NCI-H1436 treated with DMSO at 0.1 percent for 48 hours (cell line): ENCODE results near the gene SRM.
"Not testable (repeated sequence)": the region's sequence is repeated elsewhere in the genome, so short reads cannot be mapped to it uniquely, and the experiment has no call there.

Experiments used
- DNase-seq: peaks from one replicate; lab custom pipeline; 2025; lab: John Stamatoyannopoulos, UW

Gene SRM

GRCh38 chr1:11044849-11045427, 14.9 kb downstream of the SRM start:
- DNase-seq = no peak

DNA sequence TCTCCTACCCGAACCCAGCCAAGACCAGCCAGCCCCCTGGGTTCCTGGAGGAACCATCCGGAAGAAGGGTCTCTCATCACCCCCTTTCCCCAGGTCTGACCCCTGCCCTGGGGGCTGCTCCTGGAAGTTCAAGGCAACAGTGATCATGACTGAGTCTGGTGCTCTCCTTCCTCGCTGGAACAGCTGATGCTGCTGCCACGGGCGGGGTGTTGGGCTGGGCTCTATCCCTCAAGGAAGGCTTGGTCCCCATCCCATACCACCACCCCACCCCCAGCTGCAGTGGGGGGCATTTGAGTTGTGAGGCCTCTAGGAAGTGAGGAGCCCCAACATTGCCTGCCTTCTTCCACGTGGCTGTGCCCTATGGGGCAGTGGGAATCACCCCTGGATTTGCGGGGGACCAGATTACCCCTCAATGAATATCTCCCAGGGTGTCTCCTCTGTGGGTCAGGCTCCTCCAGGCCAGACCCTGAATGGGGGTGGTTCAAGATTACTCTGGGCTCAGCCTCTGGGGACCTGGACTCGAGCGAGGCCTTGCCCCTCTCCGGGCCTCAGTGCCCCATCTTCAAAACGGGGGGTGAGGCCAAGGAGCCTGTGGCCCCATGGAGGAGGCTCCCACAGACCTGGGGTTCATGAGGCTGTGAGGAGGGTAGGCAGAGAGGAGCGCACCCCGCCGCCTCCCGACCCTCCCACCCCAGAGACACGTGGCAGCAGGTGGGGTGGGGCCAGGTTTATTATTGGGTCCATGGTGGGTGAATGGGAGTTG, 15.6 kb downstream of the SRM start:
- DNase-seq = no peak

- no peak for DNase-seq
Measured at GRCh38 chr1:11042995-11043874, 16.6 kb downstream of the SRM start.

- no peak for DNase-seq
Measured at GRCh38 chr1:11042065-11042464, 17.8 kb downstream of the SRM start.

DNA sequence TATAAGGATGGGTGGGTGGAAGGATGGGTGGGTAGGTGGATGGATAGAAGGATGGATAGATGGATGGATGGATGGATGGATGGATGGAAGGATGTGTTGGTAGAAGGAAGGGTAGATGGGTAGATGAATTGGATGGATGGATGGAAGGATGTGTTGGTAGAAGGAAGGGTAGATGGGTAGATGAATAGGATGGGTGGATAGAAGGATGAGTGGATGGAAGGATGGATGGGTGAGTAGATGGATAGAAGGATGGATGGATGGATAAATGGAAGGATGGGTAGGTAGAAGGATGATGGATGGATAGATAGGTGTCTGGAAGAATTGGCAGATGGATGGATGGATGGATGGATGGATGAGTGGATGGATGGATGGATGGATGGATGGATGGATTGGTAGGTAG, 18.8 kb downstream of the SRM start:
- no peak for DNase-seq

- DNase-seq = not testable (repeated sequence)
Measured at GRCh38 chr1:11040105-11040429, 19.8 kb downstream of the SRM start.

GRCh38 chr1:11039351-11040104, 20.3 kb downstream of the SRM start:
- no peak for DNase-seq

GRCh38 chr1:11037740-11038182, 22.1 kb downstream of the SRM start:
- DNase-seq = peak; percentile 53

GRCh38 chr1:11037019-11037739, 22.6 kb downstream of the SRM start:
- not testable (repeated sequence) for DNase-seq

GRCh38 chr1:11031624-11032262, 28.1 kb downstream of the SRM start:
- no peak for DNase-seq

DNA sequence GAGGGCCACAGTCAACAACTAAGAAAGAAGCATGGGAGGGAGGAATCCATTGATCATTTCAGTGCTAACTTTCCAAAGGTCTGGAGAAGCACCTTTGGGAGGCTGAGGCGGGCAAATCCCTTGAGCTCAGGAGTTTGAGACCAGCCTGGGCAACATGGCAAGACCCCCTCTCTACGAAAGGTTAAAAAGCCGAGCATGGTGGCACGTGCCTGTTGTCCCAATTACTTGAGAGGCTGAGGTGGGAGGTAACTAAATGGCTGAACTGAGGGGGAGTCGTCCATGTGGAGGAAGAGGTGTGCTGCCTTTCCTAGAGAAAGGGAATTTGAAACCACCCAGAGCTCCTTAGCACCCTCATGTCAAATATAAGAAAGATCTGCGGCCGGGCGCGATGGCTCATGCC, 29.0 kb downstream of the SRM start:
- no peak for DNase-seq

DNA sequence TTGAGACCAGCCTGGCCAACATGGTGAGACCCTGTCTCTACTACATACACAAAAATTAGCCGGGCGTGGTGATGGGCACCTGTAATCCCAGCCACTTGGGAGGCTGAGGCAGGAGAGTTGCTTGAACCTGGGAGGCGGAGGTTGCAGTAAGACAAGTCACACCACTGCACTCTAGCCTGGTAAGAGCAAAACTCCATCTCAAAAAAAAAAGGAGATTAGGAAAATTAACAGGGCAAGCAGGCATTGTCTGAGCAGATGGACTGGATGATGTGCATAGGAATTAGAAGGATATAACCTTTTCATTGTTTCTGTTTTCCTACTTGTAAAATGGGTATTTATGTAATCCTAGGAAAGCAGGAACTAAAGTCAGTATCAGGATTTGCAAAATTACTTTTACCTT, 31.8 kb downstream of the SRM start:
- no peak for DNase-seq

- no peak for DNase-seq
Measured at GRCh38 chr1:11027316-11027715, 32.5 kb downstream of the SRM start.

GRCh38 chr1:11026903-11027302, 32.9 kb downstream of the SRM start:
- DNase-seq = no peak

- DNase-seq = no peak
Measured at GRCh38 chr1:11026052-11026451, 33.8 kb downstream of the SRM start.

GRCh38 chr1:11025618-11026017, 34.2 kb downstream of the SRM start:
- no peak for DNase-seq

DNA sequence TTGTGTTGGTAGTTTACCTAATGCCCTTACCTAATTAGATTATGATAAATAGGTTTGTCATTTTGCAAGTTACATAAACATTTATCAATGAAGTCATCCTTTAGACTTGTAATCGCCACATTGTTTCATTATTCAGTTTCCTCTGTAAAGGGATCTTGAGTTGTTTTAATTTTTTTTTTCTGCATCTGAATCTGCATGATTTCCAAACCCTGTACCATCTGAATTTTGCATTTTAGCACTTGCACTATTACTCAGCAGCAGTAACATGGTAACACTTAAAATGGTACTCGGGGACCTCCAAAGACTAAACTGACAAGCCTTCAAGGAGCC, 35.0 kb downstream of the SRM start:
- no peak for DNase-seq

DNA sequence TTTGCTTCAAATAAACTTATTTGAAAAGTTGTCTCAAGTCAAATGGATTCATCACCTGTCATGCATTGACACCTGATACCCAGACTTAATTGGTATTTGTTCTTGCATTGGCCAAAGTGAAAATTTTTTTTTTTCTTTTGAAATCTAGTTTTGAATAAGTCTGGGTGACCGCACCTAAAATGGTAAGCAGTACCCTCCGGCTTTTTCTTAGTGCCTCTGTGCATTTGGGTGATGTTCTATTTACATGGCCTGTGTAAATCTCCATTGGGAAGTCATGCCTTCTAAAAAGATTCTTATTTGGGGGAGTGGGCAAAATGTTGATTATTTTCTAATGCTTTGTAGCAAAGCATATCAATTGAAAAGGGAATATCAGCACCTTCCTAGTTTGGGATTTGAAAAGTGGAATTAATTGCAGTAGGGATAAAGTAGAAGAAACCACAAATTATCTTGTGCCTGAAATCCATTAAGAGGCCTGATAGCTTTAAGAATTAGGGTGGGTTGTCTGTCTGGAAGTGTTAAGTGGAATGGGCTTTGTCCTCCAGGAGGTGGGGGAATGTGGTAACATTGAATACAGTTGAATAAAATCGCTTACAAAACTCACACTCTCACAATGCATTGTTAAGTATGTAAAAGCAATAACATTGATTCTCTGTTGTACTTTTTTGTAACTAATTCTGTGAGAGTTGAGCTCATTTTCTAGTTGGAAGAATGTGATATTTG, 35.5 kb downstream of the SRM start:
- no peak for DNase-seq

DNA sequence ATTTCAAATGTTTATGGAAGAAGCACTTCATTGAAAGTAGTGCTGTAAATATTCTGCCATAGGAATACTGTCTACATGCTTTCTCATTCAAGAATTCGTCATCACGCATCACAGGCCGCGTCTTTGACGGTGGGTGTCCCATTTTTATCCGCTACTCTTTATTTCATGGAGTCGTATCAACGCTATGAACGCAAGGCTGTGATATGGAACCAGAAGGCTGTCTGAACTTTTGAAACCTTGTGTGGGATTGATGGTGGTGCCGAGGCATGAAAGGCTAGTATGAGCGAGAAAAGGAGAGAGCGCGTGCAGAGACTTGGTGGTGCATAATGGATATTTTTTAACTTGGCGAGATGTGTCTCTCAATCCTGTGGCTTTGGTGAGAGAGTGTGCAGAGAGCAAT, 36.6 kb downstream of the SRM start:
- DNase-seq = no peak

DNA sequence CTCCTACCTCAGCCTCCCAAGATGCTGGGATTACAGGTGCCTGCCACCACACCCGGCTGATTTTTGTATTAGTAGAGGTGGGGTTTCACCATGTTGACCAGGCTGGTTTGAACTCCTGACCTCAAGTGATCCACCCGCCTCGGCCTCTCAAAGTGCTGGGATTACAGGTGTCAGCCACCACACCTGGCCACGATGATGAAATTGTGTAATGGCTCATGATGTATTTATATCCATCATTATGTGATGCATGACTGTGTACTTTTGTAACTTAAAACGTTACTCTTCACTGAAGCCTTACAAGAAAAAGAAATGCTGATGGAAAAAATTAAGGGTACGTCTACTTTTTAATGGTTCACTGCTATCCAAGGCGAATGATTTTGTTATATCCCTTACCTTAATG, 39.8 kb downstream of the SRM start:
- DNase-seq = no peak

DNA sequence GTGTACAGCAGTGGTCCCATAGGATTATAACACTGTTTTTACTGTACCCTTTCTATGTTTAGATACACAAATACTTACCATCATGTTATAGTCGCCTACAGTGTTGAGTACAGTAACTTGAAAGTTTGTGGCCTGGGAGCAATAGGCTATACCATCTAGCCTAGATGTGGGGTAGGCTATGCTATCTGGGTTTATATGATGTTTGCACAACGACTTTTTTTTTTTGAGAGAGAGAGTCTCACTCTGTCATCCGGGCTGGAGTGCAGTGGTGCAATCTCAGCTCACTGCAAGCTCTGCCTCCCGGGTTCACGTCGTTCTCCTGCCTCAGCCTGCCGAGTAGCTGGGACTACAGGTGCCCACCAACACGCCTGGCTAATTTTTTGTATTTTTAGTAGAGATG, 40.5 kb downstream of the SRM start:
- not testable (repeated sequence) for DNase-seq
